Astrocyte of the spinal cord (primary cell): Measurements from ENCODE around the gene CABCOCO1.
"Not testable (repeated sequence)": the region's sequence is repeated elsewhere in the genome, so short reads cannot be mapped to it uniquely, and the experiment has no call there.

Experiments
- DNase-seq: peaks from one replicate; pipeline ENCODE4 v3.0.0; 2011; ENCODE audit warnings: low read depth, low spot score
- H3K4me3 ChIP-seq: 2 replicates; pipeline ENCODE4 v1.5.1; 2011; ENCODE audit warnings: low read depth, mild to moderate bottlenecking, low read length, moderate library complexity
- in situ Hi-C: cut with HindIII; loops from 2 replicates; pipeline ENCODE4 v1.10.0; 2017; ENCODE audit warnings: low sequenced_read_pairs
- TF ChIP-seq, protein P1 (sequence below): IDR thresholded peaks from 2 replicates; pipeline ENCODE4 v1.5.1; 2012; ENCODE audit warnings: low read depth, mild to moderate bottlenecking, low read length, inconsistent platforms

The CABCOCO1 gene

DNA sequence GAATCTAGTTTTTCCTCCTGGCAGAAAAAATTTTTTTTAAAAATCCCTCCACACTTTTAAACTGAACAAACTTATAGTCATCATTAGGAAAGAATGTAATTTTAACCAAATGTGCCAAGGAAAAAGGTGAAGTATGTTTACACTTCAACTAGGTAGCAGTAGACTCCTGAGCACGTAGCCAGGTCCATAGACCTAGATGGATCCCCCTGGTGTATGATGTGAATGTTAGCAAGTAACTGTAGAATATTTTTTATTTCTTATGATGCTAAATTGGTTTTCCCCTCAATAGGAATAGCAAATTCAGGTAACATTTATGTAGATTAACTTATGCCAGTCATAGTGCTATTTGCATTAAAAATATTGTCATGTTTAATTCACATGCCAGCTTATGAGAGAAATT lies 19.6 kb downstream of the CABCOCO1 start:
- TF ChIP-seq, protein P1, sequence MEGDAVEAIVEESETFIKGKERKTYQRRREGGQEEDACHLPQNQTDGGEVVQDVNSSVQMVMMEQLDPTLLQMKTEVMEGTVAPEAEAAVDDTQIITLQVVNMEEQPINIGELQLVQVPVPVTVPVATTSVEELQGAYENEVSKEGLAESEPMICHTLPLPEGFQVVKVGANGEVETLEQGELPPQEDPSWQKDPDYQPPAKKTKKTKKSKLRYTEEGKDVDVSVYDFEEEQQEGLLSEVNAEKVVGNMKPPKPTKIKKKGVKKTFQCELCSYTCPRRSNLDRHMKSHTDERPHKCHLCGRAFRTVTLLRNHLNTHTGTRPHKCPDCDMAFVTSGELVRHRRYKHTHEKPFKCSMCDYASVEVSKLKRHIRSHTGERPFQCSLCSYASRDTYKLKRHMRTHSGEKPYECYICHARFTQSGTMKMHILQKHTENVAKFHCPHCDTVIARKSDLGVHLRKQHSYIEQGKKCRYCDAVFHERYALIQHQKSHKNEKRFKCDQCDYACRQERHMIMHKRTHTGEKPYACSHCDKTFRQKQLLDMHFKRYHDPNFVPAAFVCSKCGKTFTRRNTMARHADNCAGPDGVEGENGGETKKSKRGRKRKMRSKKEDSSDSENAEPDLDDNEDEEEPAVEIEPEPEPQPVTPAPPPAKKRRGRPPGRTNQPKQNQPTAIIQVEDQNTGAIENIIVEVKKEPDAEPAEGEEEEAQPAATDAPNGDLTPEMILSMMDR, result no peak
- no peak for DNase-seq
- in situ Hi-C loops, result no loop called here
- H3K4me3 ChIP-seq, result no peak overlapping the region

DNA sequence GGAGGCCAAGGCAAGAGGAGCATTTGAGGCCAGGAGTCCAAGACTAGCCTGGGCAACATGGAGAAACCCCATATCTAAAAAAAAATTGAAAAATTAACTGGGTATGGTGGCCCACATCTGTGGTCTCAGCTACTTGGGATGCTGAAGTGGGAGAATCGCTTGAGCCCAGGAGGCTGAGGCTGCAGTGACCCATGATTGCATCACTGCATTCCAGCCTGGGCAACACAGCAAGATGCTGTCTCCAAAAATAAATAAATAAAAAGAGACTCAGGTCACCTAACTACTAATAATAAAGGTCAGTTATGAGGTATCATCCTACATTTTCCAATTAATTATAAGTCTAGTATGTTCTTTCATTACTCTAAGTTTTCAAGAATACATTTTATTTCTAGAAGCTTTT lies 20.6 kb downstream of the CABCOCO1 start:
- in situ Hi-C loops, result no loop called here
- TF ChIP-seq, protein P1, result no peak
- no peak for DNase-seq
- no peak overlapping the region for H3K4me3 ChIP-seq

DNA sequence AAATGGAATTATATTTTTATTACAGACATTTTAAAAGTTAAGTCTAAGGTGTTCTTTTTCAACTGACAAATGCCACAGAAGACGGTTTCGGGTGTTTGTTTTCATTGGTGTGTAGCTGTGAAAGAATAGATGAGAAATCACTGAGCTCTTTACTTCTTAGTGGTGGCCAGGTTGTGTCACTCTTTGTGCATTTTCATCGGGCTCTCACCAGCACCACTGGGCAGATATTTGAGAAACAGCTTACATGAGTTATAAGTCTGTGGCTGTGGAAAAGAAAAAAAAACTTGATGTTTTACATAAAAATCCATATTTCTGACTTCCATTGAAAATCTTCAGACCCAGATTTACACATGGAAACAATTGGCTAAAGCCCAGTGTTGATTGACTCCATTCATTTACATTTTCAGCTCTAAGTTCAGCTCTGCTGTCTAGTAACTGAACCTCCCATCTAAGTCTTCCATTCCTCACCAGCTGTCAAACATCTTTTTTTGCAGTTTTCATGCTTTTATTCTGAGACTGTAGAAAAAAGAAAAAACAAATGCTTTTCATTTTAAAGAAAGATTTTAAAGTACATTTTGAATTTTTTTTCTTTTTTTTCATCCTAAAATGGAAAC lies 22.3 kb downstream of the CABCOCO1 start:
- in situ Hi-C loops, result no loop called here
- DNase-seq, result no peak
- no peak overlapping the region for H3K4me3 ChIP-seq
- TF ChIP-seq, protein P1, result no peak

DNA sequence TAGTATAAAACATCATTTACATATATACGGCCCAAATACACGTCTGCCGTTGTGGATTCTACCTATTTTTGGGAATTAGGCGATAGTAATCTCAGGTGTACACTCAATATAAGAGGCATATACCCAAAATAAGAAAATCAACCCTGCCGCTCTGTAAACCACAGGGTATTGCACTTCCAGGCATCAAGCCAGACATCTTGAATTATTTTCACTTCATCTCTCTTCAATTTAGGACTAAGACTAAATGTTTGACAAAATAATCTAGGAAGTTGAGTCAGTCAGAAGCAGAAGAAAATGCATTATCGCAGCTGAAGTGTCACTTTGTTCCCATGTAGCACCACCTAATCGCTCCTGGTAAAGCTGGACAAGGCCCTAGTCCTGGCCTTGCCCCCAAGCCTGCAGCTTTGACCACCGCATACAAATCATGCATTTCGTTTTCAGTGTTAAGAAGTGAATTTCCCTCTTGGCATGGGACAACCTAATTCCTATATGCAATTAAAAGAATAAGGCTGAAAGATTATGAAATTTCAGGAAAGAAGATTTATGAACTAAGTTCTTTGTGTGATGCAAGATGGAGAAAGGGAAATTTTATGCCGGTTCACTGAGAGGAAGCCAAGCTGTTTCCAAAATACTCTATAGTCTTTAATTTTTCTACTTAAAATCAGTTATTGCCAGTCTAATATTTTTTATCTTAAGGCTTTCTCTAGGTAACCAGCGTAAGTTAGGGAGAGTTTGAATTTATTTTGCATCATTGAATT lies 26.0 kb downstream of the CABCOCO1 start:
- TF ChIP-seq, protein P1, result no peak
- no peak overlapping the region for H3K4me3 ChIP-seq
- DNase-seq, result no peak
- in situ Hi-C loops, result no loop called here

DNA sequence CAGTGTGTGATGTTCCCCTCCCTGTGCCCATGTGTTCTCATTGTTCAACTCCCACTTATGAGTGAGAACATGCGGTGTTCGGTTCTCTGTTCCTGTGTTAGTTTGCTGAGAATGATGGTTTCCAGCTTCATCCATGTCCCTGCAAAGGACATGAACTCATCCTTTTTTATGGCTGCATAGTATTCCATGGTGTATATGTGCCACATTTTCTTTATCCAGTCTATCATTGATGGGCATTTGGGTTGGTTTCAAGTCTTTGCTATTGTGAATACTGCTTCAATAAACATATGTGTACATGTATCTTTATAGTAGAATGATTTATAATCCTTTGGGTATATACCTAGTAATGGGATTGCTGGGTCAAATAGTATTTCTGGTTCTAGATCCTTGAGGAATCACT lies 28.9 kb downstream of the CABCOCO1 start:
- H3K4me3 ChIP-seq, DNase-seq, in situ Hi-C loops: not testable (repeated sequence)

DNA sequence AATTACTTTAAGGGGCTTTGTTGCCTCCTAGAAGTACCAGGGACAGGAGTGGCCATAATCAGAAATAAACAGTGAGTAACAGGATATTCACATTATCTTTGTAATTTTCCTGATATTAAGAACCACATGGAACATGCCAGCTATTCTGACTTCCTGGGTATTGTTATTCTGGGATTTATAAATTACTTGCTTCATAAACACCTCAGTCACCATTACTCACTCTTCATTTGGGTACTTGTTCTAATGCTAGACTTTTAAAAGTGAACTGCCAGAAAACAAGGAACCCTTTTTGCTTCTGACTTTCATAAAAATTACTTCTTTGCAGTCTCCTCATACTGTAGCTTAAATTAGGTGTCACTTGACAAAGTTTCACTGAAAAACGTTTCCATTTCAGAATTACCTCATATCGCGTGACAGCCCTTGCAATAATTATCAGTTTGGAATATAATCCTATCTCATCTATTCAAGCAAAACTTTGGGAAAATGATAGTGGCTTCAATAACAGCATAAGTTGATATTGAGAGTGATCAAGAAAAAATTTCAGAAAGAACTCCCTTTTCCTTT lies 29.8 kb downstream of the CABCOCO1 start:
- in situ Hi-C loops, result no loop called here
- no peak overlapping the region for H3K4me3 ChIP-seq
- TF ChIP-seq, protein P1, result no peak
- DNase-seq, result no peak
